Measurements from ENCODE around the gene KANSL3. TPM values are rescaled to one million over a fixed set of nuclear protein-coding genes. Genes with fewer than 3 reads are reported as not detected.

Gene KANSL3
- total RNA-seq, 4 donors from 2014 or later, result 50.9 to 66.7 (median 60.6) TPM

- peaks cover 0 to 7% (median 0%) of the 10 kb centered on the region in 3 donors for H3K9me3 ChIP-seq
- H3K27ac ChIP-seq, result no peak overlapping the region
- WGBS, 2 donors (ENCODE audit: low coverage in 1 of 2), result 86 to 90% methylated on average over 3 to 6 of the region's 7 CpGs
These were observed 25.7 kb upstream of the KANSL3 start for GRCh38 chr2:96663829-96664228.

GRCh38 chr2:96663177-96663576 is 25.1 kb upstream of the KANSL3 start:
- Histone ChIP-seq H3K36me3 (no peaks in the 10 kb centered on the region), H3K4me1 (peaks cover 0 to 13% (median 0%) of the 10 kb centered on the region in 3 donors), H3K27me3 (no peaks in the 10 kb centered on the region), H3K4me3 (no peak overlapping the region), H3K27ac (no peak overlapping the region), H3K9me3 (peaks cover 0 to 7% (median 0%) of the 10 kb centered on the region in 3 donors)
- TF ChIP-seq EP300 (IDR thresholded peaks at IDR 0.05), result no peak
- TF ChIP-seq POLR2A (IDR thresholded peaks at IDR 0.05), result no peak
- no peak for TF ChIP-seq POLR2AphosphoS5 (IDR thresholded peaks at IDR 0.05)
- no peak for TF ChIP-seq CTCF (IDR thresholded peaks at IDR 0.05)
- WGBS, 2 donors (ENCODE audit: low coverage in 1 of 2), result 74 to 82% methylated on average over 4 of the region's 5 CpGs
- no peak for ATAC-seq

More at GRCh38 chr2:96663829-96664228, 25.7 kb upstream of the KANSL3 start:
- Histone ChIP-seq H3K4me3 (no peak overlapping the region), H3K27me3 (no peaks in the 10 kb centered on the region), H3K36me3 (no peaks in the 10 kb centered on the region), H3K4me1 (peaks cover 0 to 13% (median 0%) of the 10 kb centered on the region in 3 donors)
- no peak for TF ChIP-seq POLR2A (IDR thresholded peaks at IDR 0.05)
- no peak for TF ChIP-seq POLR2AphosphoS5 (IDR thresholded peaks at IDR 0.05)
- no peak for TF ChIP-seq CTCF (IDR thresholded peaks at IDR 0.05)
- TF ChIP-seq EP300 (IDR thresholded peaks at IDR 0.05), result no peak
- no peak for ATAC-seq

- H3K4me3 ChIP-seq, result no peak overlapping the region
- H3K36me3 ChIP-seq, result no peaks in the 10 kb centered on the region
- WGBS, 2 donors (ENCODE audit: low coverage in 1 of 2), result 84 to 93% methylated on average over 7 to 9 of the region's 9 CpGs
These were observed 24.2 kb upstream of the KANSL3 start for GRCh38 chr2:96662360-96662759.

GRCh38 chr2:96661324-96661723 is 23.2 kb upstream of the KANSL3 start:
- 80 to 84% methylated on average over 1 to 5 of the region's 6 CpGs for WGBS, 2 donors (ENCODE audit: low coverage in 1 of 2)
- Histone ChIP-seq H3K27me3 (no peaks in the 10 kb centered on the region), H3K4me1 (peaks cover 0 to 13% (median 0%) of the 10 kb centered on the region in 3 donors), H3K36me3 (no peaks in the 10 kb centered on the region), H3K27ac (no peak overlapping the region), H3K4me3 (no peak overlapping the region), H3K9me3 (peaks cover 0 to 7% (median 0%) of the 10 kb centered on the region in 3 donors)
- TF ChIP-seq CTCF (IDR thresholded peaks at IDR 0.05) (no peak), EP300 (IDR thresholded peaks at IDR 0.05) (no peak), POLR2A (IDR thresholded peaks at IDR 0.05) (no peak), POLR2AphosphoS5 (IDR thresholded peaks at IDR 0.05) (no peak)
- no peak for ATAC-seq

More at GRCh38 chr2:96662360-96662759, 24.2 kb upstream of the KANSL3 start:
- Histone ChIP-seq H3K27me3 (no peaks in the 10 kb centered on the region), H3K9me3 (peaks cover 0 to 7% (median 0%) of the 10 kb centered on the region in 3 donors), H3K4me1 (peaks cover 0 to 13% (median 0%) of the 10 kb centered on the region in 3 donors), H3K27ac (no peak overlapping the region)
- ATAC-seq, result no peak
- TF ChIP-seq CTCF (IDR thresholded peaks at IDR 0.05), result no peak
- TF ChIP-seq POLR2AphosphoS5 (IDR thresholded peaks at IDR 0.05), result no peak
- no peak for TF ChIP-seq EP300 (IDR thresholded peaks at IDR 0.05)
- no peak for TF ChIP-seq POLR2A (IDR thresholded peaks at IDR 0.05)

- Histone ChIP-seq H3K27ac (no peak overlapping the region), H3K9me3 (no peaks in the 10 kb centered on the region), H3K27me3 (no peaks in the 10 kb centered on the region), H3K4me1 (no peaks in the 10 kb centered on the region), H3K36me3 (no peaks in the 10 kb centered on the region), H3K4me3 (no peak overlapping the region)
- no peak for ATAC-seq
- no peak for TF ChIP-seq POLR2A (IDR thresholded peaks at IDR 0.05)
- TF ChIP-seq EP300 (IDR thresholded peaks at IDR 0.05), result no peak
- no peak for TF ChIP-seq CTCF (IDR thresholded peaks at IDR 0.05)
- TF ChIP-seq POLR2AphosphoS5 (IDR thresholded peaks at IDR 0.05), result no peak
These were observed 18.4 kb upstream of the KANSL3 start for GRCh38 chr2:96656540-96656939.
